ENCODE data around the gene NOS3. TPM values are rescaled to one million over a fixed set of nuclear protein-coding genes. Genes with fewer than 3 reads are reported as not detected.

NOS3 gene
- total RNA-seq, 4 donors from 2014 or later = 1.4 to 3.2 (median 2.2) TPM

GRCh38 chr7:150950496-150951180 lies 40.2 kb upstream of the NOS3 start:
- 74 to 100% methylated on average over 1 to 6 of the region's 27 CpGs for WGBS, 2 donors
- Histone ChIP-seq H3K4me1 (peaks cover 6 to 37% (median 8%) of the 10 kb centered on the region in 3 donors), H3K27me3 (peaks cover 0 to 59% (median 2%) of the 10 kb centered on the region in 4 donors)

DNA sequence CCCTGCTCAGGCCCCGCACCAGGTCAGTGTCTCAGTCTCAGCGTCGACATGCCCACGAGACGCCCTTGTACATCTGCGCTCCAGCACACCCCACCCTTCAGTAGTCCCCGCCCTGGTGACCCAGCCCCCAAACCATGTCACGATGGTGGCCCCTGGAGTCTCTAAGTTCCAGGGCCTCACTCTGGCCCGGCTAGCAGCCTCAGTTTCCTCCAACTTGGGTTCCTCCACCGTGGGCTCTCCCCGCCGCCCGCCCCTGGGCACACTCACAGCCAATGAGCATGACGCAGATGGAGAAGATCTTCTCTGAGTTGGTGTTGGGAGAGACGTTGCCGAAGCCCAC lies 39.7 kb upstream of the NOS3 start:
- 95 to 100% methylated on average over 2 to 10 of the region's 16 CpGs for WGBS, 2 donors
- no peak overlapping the region for H3K4me3 ChIP-seq
- no peak overlapping the region for H3K27ac ChIP-seq
- DNase-seq = no peak
- no peaks in the 10 kb centered on the region for H3K9me3 ChIP-seq
- H3K36me3 ChIP-seq = no peaks in the 10 kb centered on the region
- TF ChIP-seq POLR2A (IDR thresholded peaks at IDR 0.05) (no peak), CTCF (IDR thresholded peaks at IDR 0.05) (no peak)
- peaks cover 8 to 36% (median 8%) of the 10 kb centered on the region in 3 donors for H3K4me1 ChIP-seq
- intact Hi-C loops (cut with DNase I) = no loop called here
- peaks cover 0 to 59% (median 2%) of the 10 kb centered on the region in 4 donors for H3K27me3 ChIP-seq

More at GRCh38 chr7:150950496-150951180, 40.2 kb upstream of the NOS3 start:
- intact Hi-C loops (cut with DNase I) = no loop called here
- TF ChIP-seq CTCF (IDR thresholded peaks at IDR 0.05) (no peak), POLR2A (IDR thresholded peaks at IDR 0.05) (no peak)
- Histone ChIP-seq H3K36me3 (no peaks in the 10 kb centered on the region), H3K27ac (no peak overlapping the region), H3K9me3 (no peaks in the 10 kb centered on the region), H3K4me3 (no peak overlapping the region)
- no peak for DNase-seq

DNA sequence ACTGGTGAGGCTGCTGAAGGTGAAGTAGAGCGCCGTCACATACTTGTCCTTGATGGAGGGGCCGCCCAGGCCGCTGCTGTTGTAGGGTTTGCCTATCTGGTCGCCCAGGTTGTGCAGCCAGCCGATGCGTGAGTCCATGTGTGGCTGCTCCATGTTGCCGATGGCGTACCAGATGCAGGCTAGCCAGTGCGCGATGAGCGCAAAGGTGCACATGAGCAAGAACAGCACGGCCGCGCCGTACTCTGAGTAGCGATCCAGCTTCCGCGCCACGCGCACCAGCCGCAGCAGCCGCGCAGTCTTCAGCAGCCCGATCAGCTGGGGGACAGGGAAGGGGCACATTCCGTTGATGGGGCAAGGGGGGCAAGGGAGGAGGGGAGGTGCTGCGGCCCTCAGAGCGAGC lies 39.3 kb upstream of the NOS3 start:
- DNase-seq = no peak
- peaks cover 8 to 33% (median 8%) of the 10 kb centered on the region in 3 donors for H3K4me1 ChIP-seq
- peaks cover 0 to 59% (median 2%) of the 10 kb centered on the region in 4 donors for H3K27me3 ChIP-seq
- intact Hi-C loops (cut with DNase I) = no loop called here
- no peak overlapping the region for H3K27ac ChIP-seq
- 93% methylated on average over 20 of the region's 28 CpGs; no CpG with 5 or more reads in 1 of the 2 donors for WGBS, 2 donors
- H3K36me3 ChIP-seq = no peaks in the 10 kb centered on the region
- H3K9me3 ChIP-seq = no peaks in the 10 kb centered on the region
- no peak for TF ChIP-seq POLR2A (IDR thresholded peaks at IDR 0.05)
- TF ChIP-seq CTCF (IDR thresholded peaks at IDR 0.05) = no peak
- H3K4me3 ChIP-seq = no peak overlapping the region

GRCh38 chr7:150952331-150953050 lies 38.3 kb upstream of the NOS3 start:
- Histone ChIP-seq H3K36me3 (no peaks in the 10 kb centered on the region), H3K27ac (no peak overlapping the region), H3K9me3 (no peaks in the 10 kb centered on the region), H3K27me3 (peaks cover 0 to 59% (median 0%) of the 10 kb centered on the region in 4 donors), H3K4me3 (no peak overlapping the region), H3K4me1 (peaks cover 8 to 24% (median 8%) of the 10 kb centered on the region in 3 donors)
- no peak for TF ChIP-seq CTCF (IDR thresholded peaks at IDR 0.05)
- TF ChIP-seq POLR2A (IDR thresholded peaks at IDR 0.05) = no peak
- DNase-seq = no peak
- intact Hi-C loops (cut with DNase I) = no loop called here
- WGBS, 2 donors = 81 to 85% methylated on average over 5 to 10 of the region's 33 CpGs

Measured in esophagus squamous epithelium (tissue), 5 donors.